IPS DF 6.9 (cell line): ENCODE data around the gene HEXIM2.

Experiments used
- DNase-seq: peaks from one replicate; pipeline ENCODE4 v3.0.0-alpha.2; 2013; ENCODE audit warnings: low read depth, low spot score
- H3K27ac ChIP-seq: one replicate; pipeline ENCODE4 v1.5.1; 2013; ENCODE audit warnings: low read length, control low read depth
- H3K27me3 ChIP-seq: 2 replicates; pipeline ENCODE4 v1.6.1; 2013; ENCODE audit warnings: mild to moderate bottlenecking, low read length; ENCODE audit not compliant: control insufficient read depth, insufficient read depth
- H3K36me3 ChIP-seq: 2 replicates; pipeline ENCODE4 v1.6.1; 2013; ENCODE audit warnings: low read length; ENCODE audit not compliant: control insufficient read depth, insufficient read depth
- H3K4me1 ChIP-seq: 2 replicates; pipeline ENCODE4 v1.6.1; 2013; ENCODE audit warnings: low read length; ENCODE audit not compliant: control insufficient read depth, insufficient read depth
- H3K4me3 ChIP-seq: 2 replicates; pipeline ENCODE4 v1.5.1; 2013; ENCODE audit warnings: mild to moderate bottlenecking, low read length
- H3K9me3 ChIP-seq: 2 replicates; pipeline ENCODE4 v1.6.1; 2013; ENCODE audit warnings: low read length, inconsistent platforms; ENCODE audit not compliant: control insufficient read depth, insufficient read depth
- WGBS: extraction: QIAGEN DNeasy Blood & Tissue Kit; methylation state at CpG from one replicate; pipeline ENCODE4 v1.1.7; 2013; ENCODE audit warnings: mixed read lengths, missing lambda C conversion rate; ENCODE audit not compliant: insufficient read length, insufficient coverage; 5-methylcytosine and 5-hydroxymethylcytosine counted together

HEXIM2 gene

DNA sequence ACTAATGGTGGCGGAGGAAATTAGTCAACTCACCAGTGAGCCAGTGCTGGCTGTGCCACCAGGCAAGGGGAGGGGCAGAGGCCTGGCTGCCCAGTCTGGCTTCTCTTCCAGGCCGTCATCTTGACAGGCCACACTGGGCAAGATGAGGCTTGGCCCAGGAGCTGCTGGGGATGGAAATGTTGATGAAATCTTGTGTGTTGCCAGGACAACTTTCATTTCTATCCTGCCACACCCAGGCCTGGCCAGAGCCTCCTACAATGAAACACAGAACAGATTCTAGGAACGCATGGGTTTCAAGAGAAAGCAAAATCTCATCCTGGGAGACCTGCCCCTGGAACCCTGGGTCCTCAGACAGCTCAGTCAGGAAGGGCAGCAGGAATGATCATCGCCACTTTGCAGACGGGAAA, 9.3 kb downstream of the HEXIM2 start:
- no CpG with 5 or more reads among the region's 5 CpGs for WGBS
- Histone ChIP-seq H3K27me3 (no peaks in the 10 kb centered on the region), H3K36me3 (0 out of 2 replicates have a peak, but pooled peaks cover 5% of the 10 kb centered on the region), H3K4me3 (no peak overlapping the region), H3K27ac (no peak overlapping the region), H3K9me3 (no peaks in the 10 kb centered on the region), H3K4me1 (peaks cover 26% of the 10 kb centered on the region)
- DNase-seq: no peak

DNA sequence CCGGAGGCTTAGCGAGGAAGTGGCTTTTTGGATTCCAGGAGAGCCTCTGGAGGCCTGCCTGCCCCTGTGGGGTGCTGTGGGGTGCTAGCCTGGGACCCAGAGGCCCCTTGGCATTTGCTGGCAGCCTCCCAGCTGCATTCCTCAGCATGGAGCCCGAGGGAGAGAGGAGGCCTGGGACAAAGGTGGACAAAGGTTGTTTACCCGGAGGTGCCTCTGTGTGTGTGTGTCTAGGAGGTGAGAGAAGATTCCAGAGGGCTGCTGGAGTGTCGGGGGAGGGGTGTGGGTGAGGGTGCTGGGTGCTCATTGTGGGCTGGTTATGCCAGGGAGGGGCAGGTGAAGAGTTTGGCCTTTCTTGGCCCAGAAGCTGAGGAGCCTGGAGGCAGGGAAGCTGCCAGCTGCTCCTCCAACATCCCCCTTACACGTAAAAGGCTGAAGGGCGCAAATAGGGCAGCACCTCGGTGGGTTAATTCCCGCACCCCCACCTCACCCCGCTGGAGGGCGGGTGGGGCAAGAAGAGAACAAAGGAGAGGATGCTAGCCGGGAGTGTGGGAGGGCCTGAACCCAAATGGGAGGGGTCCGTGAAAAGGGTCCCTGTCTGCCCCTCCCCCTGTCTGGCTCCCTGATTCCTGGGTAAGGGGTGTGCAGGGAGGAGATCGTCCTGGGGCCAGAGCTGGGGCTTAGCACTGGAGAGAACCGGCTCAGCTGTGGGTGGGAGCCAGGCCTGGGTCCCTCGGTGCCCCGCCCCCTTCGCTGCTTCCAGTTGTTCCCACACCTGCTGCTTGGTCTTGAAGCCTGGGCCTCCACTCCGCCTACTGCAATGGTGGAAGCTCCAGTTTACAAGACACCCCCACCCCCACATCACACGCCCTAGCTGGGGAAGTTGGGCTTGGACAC, 9.9 kb downstream of the HEXIM2 start:
- H3K27ac ChIP-seq: no peak overlapping the region
- peaks cover 26% of the 10 kb centered on the region for H3K4me1 ChIP-seq
- H3K9me3 ChIP-seq: no peaks in the 10 kb centered on the region
- no peak overlapping the region for H3K4me3 ChIP-seq
- H3K27me3 ChIP-seq: no peaks in the 10 kb centered on the region
- WGBS: no CpG with 5 or more reads among the region's 20 CpGs
- no peak for DNase-seq
- 0 out of 2 replicates have a peak, but pooled peaks cover 5% of the 10 kb centered on the region for H3K36me3 ChIP-seq

DNA sequence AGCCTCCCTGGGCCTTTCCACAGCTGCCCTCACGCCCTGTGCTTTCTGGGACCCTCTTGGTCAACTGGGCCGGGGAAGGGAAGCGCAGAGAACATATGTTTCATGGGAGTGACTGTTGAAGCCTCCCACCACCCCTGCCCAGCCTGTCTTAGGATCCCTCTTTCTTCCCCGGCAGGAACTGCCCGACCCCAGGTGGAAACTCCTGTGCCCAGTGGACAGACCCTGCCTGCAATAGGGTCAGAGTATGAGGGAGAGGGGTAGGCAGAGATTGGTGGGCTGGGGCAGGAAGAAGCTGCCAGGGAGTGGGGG, 10.5 kb downstream of the HEXIM2 start:
- no peaks in the 10 kb centered on the region for H3K9me3 ChIP-seq
- no peak for DNase-seq
- H3K27ac ChIP-seq: no peak overlapping the region
- peaks cover 26% of the 10 kb centered on the region for H3K4me1 ChIP-seq
- WGBS: no CpG with 5 or more reads among the region's 5 CpGs
- no peak overlapping the region for H3K4me3 ChIP-seq
- H3K36me3 ChIP-seq: 0 out of 2 replicates have a peak, but pooled peaks cover 5% of the 10 kb centered on the region
- H3K27me3 ChIP-seq: no peaks in the 10 kb centered on the region

DNA sequence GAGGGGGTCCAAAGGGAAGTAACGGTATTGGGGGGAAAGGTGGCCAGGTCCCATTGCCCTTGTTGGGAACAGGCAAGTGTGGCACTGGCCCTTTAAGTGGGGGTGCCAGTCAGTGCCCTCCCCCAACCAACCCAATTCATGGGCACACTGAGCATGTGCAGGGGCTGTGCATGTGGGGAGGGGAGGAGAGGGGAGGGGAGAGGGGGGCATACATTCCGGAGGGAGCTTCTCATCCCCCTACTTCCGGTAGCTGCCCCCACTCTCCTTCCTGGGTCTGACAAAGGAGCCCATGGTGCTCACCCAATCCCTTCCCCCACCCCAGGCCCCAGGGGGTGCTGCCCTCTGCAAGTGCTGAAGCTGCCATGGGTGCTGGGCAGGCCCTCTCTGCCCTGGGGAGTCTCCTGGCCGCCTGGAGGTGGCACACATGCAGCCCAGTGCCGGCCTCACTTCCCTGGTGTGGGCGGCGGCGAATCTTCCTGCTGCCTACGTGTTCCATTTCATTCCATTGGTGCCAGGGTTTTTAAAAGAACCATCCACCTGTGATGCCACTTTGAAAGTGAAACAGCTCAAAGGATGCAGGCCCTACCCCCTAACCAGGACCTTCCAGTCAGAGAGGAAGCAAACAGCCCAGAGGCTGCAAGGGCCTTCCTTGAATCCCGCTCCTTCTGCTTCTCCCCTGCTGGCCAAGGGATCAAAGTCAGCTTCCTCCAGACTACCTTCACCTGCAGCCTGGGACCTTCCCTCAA, 11.0 kb downstream of the HEXIM2 start:
- 0 out of 2 replicates have a peak, but pooled peaks cover 5% of the 10 kb centered on the region for H3K36me3 ChIP-seq
- WGBS: no CpG with 5 or more reads among the region's 10 CpGs
- H3K4me1 ChIP-seq: peaks cover 26% of the 10 kb centered on the region
- DNase-seq: no peak
- no peak overlapping the region for H3K27ac ChIP-seq
- H3K27me3 ChIP-seq: no peaks in the 10 kb centered on the region
- no peak overlapping the region for H3K4me3 ChIP-seq
- no peaks in the 10 kb centered on the region for H3K9me3 ChIP-seq

GRCh38 chr17:45175759-45176115, 14.1 kb downstream of the HEXIM2 start:
- Histone ChIP-seq H3K9me3 (no peaks in the 10 kb centered on the region), H3K27me3 (no peaks in the 10 kb centered on the region), H3K4me1 (peaks cover 19% of the 10 kb centered on the region), H3K36me3 (no peaks in the 10 kb centered on the region), H3K4me3 (no peak overlapping the region), H3K27ac (no peak overlapping the region)
- WGBS: no CpG with 5 or more reads among the region's 3 CpGs
- DNase-seq: no peak

GRCh38 chr17:45177563-45177962, 15.9 kb downstream of the HEXIM2 start:
- WGBS: no CpG with 5 or more reads among the region's 7 CpGs
- no peaks in the 10 kb centered on the region for H3K9me3 ChIP-seq
- no peaks in the 10 kb centered on the region for H3K36me3 ChIP-seq
- no peaks in the 10 kb centered on the region for H3K27me3 ChIP-seq
- peaks cover 2% of the 10 kb centered on the region for H3K4me1 ChIP-seq
- DNase-seq: no peak
- H3K4me3 ChIP-seq: no peak overlapping the region
- no peak overlapping the region for H3K27ac ChIP-seq

DNA sequence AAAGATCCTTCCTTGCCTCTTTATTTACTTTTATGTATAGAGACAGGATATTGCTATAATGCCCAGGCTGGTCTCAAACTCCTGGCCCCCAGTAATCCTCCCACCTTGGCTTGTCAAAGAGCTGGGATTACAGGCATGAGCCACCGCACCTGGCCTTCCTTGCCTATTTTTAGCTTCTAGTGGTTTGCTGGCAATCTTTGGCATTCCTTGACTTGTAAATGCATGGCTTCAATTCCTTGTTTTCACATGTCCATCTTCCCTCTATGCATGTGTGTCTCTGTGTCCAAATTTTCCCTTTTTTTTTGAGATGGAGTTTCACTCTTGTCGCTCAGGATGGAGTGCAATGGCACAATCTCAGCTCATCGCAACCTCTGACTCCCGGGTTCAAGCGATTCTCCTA, 22.5 kb downstream of the HEXIM2 start:
- no peak for DNase-seq
- Histone ChIP-seq H3K4me1 (no peaks in the 10 kb centered on the region), H3K27ac (no peak overlapping the region), H3K9me3 (no peaks in the 10 kb centered on the region), H3K36me3 (no peaks in the 10 kb centered on the region), H3K4me3 (no peak overlapping the region), H3K27me3 (no peaks in the 10 kb centered on the region)
- WGBS: no CpG with 5 or more reads among the region's 5 CpGs

DNA sequence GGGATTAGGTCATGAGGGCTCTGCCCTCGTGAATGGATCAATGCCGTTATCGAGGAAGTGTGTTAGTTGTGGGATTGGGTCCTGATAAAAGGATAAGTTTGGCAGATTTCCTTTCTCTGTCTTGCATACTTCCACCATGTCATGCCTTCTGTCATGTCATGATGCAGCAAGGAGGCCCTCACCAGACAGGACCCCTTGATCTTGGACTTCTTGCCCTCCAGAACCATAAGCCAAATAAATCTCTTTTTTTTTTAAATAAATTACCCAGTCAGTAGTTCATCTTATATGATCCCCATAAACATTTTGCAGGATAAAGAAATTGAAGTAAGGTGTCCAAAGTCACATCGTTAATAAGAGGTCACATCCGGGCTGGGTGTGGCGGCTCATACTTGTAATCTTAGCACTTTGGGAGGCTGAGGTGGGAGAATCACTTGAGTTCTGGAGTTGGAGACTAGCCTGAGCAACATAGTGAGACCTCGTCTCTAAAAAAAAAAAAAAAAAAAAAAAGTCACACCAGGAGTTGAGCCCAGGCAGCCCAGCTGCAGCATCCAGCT, 25.2 kb downstream of the HEXIM2 start:
- no peak overlapping the region for H3K4me3 ChIP-seq
- DNase-seq: no peak
- no peaks in the 10 kb centered on the region for H3K27me3 ChIP-seq
- WGBS: no CpG with 5 or more reads among the region's 7 CpGs
- H3K36me3 ChIP-seq: no peaks in the 10 kb centered on the region
- H3K4me1 ChIP-seq: no peaks in the 10 kb centered on the region
- H3K9me3 ChIP-seq: no peaks in the 10 kb centered on the region; the same call in 1 of the 2 replicates
- H3K27ac ChIP-seq: no peak overlapping the region

DNA sequence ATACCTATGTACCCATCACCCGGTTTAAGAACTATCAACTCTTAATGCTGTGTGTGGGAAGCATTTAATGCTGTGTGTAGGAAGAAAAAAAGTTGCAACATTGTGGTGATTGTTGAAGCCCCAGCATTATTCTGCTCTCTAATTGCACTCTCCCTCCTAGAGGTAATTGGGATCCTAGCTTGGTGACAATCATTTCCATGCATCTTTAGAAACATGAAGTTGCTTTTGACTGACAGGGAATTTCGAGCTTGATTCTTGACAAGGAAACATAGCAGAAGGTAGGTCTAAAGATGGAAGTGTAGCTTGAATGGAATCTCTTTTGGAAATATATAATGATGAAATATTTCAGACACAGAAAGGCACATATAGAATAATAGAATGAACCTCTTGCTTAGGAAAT, 27.3 kb downstream of the HEXIM2 start:
- Histone ChIP-seq H3K36me3 (no peaks in the 10 kb centered on the region), H3K4me1 (no peaks in the 10 kb centered on the region), H3K27me3 (no peaks in the 10 kb centered on the region), H3K9me3 (no peaks in the 10 kb centered on the region; the same call in 1 of the 2 replicates), H3K4me3 (no peak overlapping the region), H3K27ac (no peak overlapping the region)
- no peak for DNase-seq
- no CpG with 5 or more reads among the region's 2 CpGs for WGBS

DNA sequence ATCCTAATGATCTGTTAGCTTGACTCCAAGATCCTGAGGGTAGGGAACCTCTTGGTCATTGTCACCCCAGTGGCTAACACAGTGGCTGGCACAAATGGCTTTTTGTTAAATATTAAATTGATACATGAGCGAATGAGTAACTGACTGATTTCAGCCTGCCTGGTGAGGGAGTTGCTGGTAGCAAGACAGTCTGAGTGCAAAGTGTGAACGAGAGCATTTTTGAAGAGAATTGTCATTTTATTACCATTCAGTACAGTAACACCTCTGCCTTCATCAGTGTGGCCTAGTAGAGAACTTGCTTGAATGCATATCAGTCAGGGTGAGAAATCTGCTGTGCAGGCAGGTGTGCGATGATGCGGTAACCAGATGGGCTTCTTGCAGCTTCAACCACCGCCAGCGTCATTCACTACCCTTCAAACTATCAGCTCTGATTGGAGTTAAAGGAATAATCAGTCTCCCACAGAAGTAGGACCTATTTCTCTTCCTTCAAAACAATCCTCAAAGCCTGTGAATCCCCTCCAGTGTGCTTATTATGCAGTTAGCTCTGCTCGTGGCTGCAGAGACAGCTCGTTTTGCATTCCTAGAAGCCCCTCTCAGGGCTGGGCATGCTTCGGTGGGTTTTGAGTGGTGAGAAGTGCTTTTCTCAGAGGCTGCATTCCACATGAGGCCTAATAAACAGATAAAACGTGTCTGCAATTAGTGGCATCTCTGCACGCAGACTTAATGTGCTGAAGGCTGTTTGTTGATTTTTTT, 29.0 kb downstream of the HEXIM2 start:
- WGBS: no CpG with 5 or more reads among the region's 11 CpGs
- Histone ChIP-seq H3K4me1 (no peaks in the 10 kb centered on the region), H3K27me3 (no peaks in the 10 kb centered on the region), H3K27ac (no peak overlapping the region), H3K36me3 (no peaks in the 10 kb centered on the region), H3K4me3 (no peak overlapping the region), H3K9me3 (no peaks in the 10 kb centered on the region; the same call in 1 of the 2 replicates)
- no peak for DNase-seq
